Neural crest cell (in vitro differentiated cells): ENCODE data around the gene SF3A1. TPM values are rescaled to one million over a fixed set of nuclear protein-coding genes. Genes with fewer than 3 reads are reported as not detected.
A peak's percentile ranks its signal among the peaks of the same experiment; 100 is the strongest.

ENCODE experiments used
- DNase-seq: peaks from one replicate; pipeline ENCODE4 v3.0.0; 2021; ENCODE audit warnings: low read depth, mixed read lengths, low spot score
- H3K27ac Mint-ChIP-seq: one replicate; pipeline ENCODE4 v1.8.0; 2021; ENCODE audit warnings: mild to moderate bottlenecking, mixed read lengths; ENCODE audit not compliant: unreplicated experiment
- H3K27me3 Mint-ChIP-seq: 2 replicates; pipeline ENCODE4 v1.8.0; 2021; ENCODE audit warnings: low read depth, mild to moderate bottlenecking, mixed read lengths
- H3K36me3 Mint-ChIP-seq: 2 replicates; pipeline ENCODE4 v1.8.0; 2021; ENCODE audit warnings: low read depth, mild to moderate bottlenecking, mixed read lengths
- H3K4me1 Mint-ChIP-seq: 2 replicates; pipeline ENCODE4 v1.8.0; 2021; ENCODE audit warnings: mixed read lengths
- H3K4me3 Mint-ChIP-seq: one replicate; pipeline ENCODE4 v1.8.0; 2021; ENCODE audit warnings: mild to moderate bottlenecking, mixed read lengths
- H3K9me3 Mint-ChIP-seq: 2 replicates; pipeline ENCODE4 v1.8.0; 2021; ENCODE audit warnings: mixed read lengths
- total RNA-seq: library from RNA; stranded (reverse); gene quantifications from 2 replicates; pipeline ENCODE4 v1.2.1, GENCODE V29; 2021
- TF ChIP-seq, protein P1 (sequence below): fragments of 200-600 bp; sonication (generic); conservative IDR thresholded peaks from 2 replicates; pipeline ENCODE4 v1.5.0; 2021; ENCODE audit warnings: antibody characterized with exemption, mild to moderate bottlenecking

Gene SF3A1
- total RNA-seq, 1 donor from 2014 or later: 265 TPM

DNA sequence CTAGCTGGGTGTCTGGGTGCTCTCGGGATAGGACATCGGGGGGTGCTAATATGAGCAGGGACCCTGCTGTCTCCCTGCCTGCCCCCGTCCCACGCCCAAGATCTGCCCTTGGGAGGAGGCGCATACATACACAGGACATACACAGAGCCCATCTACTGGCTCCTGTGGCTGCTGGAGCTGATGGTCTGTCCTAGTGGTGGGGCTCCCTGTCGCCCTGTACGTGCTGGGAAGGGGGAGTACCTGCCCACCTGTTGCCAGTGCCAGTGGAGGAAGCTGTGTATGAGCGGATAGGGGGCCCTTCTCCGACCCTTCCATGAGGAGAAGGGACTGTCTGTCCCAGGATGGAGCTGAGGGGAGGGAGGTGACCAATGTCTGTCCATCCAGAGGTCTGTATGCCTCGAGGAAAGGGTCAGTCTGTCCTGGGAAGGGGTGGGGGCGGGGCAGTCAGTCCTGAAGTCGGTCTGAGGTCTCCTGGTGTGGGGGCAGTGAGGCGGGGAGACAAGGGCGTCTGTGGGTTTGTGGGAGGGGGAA is 30.9 kb downstream of the SF3A1 start:
- H3K27me3 Mint-ChIP-seq: no peaks in the 10 kb centered on the region
- no peaks in the 10 kb centered on the region for H3K9me3 Mint-ChIP-seq
- TF ChIP-seq, protein P1, sequence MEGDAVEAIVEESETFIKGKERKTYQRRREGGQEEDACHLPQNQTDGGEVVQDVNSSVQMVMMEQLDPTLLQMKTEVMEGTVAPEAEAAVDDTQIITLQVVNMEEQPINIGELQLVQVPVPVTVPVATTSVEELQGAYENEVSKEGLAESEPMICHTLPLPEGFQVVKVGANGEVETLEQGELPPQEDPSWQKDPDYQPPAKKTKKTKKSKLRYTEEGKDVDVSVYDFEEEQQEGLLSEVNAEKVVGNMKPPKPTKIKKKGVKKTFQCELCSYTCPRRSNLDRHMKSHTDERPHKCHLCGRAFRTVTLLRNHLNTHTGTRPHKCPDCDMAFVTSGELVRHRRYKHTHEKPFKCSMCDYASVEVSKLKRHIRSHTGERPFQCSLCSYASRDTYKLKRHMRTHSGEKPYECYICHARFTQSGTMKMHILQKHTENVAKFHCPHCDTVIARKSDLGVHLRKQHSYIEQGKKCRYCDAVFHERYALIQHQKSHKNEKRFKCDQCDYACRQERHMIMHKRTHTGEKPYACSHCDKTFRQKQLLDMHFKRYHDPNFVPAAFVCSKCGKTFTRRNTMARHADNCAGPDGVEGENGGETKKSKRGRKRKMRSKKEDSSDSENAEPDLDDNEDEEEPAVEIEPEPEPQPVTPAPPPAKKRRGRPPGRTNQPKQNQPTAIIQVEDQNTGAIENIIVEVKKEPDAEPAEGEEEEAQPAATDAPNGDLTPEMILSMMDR: no peak
- no peak for DNase-seq
- H3K36me3 Mint-ChIP-seq: peaks cover 4% of the 10 kb centered on the region
- no peak overlapping the region for H3K27ac Mint-ChIP-seq
- H3K4me1 Mint-ChIP-seq: peaks cover 23% of the 10 kb centered on the region
- peak overlapping the region; percentile 89 for H3K4me3 Mint-ChIP-seq

- Mint-ChIP-seq H3K4me3 (peak overlapping the region; percentile 89), H3K4me1 (peaks cover 23% of the 10 kb centered on the region), H3K27me3 (no peaks in the 10 kb centered on the region), H3K9me3 (no peaks in the 10 kb centered on the region), H3K27ac (no peak overlapping the region), H3K36me3 (no peaks in the 10 kb centered on the region)
- DNase-seq: no peak
- TF ChIP-seq, protein P1: no peak
Measured at GRCh38 chr22:30325065-30325720, 31.5 kb downstream of the SF3A1 start.

DNA sequence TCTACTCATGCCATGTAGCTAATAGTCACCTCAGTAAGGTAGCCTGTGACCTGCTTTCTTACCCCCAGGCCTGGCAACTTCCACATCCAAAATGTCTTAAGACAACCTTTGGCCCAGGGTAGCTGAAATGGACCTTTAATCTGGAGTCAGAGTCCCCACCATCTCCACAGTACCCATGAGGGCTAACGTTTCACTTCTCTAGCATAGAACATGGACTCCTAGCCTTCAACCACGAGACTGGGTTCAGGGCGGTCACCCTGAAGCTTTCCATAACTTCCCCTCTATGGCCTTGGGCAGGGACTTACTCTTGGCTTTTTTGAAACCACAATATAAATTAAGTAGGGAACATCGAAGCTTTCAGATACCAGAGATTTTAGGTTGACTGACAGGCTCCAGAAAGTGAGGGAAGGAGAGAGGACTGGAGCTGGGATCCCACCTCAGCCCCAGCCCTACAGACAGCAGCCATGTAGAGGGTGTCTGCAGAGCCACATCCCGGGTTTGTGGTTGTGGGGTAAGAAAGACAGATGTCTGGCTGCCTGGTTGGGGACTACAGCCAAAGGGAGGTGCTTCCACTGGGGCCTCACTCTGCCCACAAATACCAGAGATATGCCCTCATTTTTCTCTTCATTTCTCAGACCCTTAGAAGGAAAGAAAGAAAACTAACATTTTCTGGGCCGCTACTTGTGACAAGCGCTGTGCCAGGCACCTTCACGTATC is 32.5 kb downstream of the SF3A1 start:
- Mint-ChIP-seq H3K4me1 (peaks cover 24% of the 10 kb centered on the region), H3K27me3 (no peaks in the 10 kb centered on the region), H3K4me3 (peak overlapping the region; percentile 72), H3K36me3 (no peaks in the 10 kb centered on the region), H3K9me3 (no peaks in the 10 kb centered on the region), H3K27ac (peak overlapping the region; percentile 12)
- TF ChIP-seq, protein P1: no peak
- DNase-seq: no peak

DNA sequence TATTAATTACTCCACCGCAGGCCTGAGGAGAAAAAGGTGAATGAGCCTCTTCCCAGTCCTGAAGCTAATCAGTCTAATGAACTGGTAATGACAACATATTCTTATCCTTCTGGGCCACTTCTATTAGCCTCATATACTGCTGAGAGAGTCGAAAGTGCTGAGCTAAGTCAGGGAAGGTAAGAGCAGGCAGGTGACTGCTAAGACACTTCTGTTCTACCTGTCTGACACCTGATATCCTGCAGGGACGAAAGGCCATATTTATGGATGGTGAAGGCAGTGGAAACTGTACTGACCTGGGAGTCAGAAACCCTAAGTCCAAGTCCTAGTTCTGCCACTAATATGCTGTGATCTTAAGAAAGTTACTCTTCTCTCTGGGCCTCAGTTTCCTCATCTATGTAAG is 33.4 kb downstream of the SF3A1 start:
- Mint-ChIP-seq H3K4me3 (peak overlapping the region; percentile 35), H3K4me1 (peaks cover 28% of the 10 kb centered on the region), H3K9me3 (no peaks in the 10 kb centered on the region), H3K36me3 (no peaks in the 10 kb centered on the region), H3K27ac (no peak overlapping the region), H3K27me3 (no peaks in the 10 kb centered on the region)
- TF ChIP-seq, protein P1: no peak
- DNase-seq: no peak

GRCh38 chr22:30321461-30321860 is 35.2 kb downstream of the SF3A1 start:
- Mint-ChIP-seq H3K9me3 (no peaks in the 10 kb centered on the region), H3K27me3 (no peaks in the 10 kb centered on the region), H3K4me1 (peaks cover 19% of the 10 kb centered on the region), H3K4me3 (no peak overlapping the region), H3K27ac (no peak overlapping the region), H3K36me3 (no peaks in the 10 kb centered on the region)
- TF ChIP-seq, protein P1: no peak
- no peak for DNase-seq
